HCT116 (cell line): ENCODE results near the gene ADGRA1. TPM values are rescaled to one million over a fixed set of nuclear protein-coding genes. Genes with fewer than 3 reads are reported as not detected.

ENCODE experiments used
- ATAC-seq: fragments of 200-7000 bp; cut with Tn5 transposase; 2 replicates; pipeline ENCODE4 v1.9.1; 2020; ENCODE audit warnings: mild to moderate bottlenecking, moderate library complexity
- BruUV-seq: library from RNA; stranded (reverse); fragments of 400-500 nt; replicated peaks from 2 replicates; lab custom pipeline; 2021; lab: Mats Ljungman, UMichigan
- CTCF ChIA-PET: fragments of 300-600 bp; sonication (Branson Sonifier 250); formaldehyde crosslinking; loops from one replicate; lab custom pipeline; 2021; ENCODE audit warnings: antibody characterized with exemption; lab: Charles Lee
- POLR2A ChIA-PET: fragments of 300-600, 350-600 bp; sonication (Branson Sonifier 250); formaldehyde crosslinking; loops from one replicate; lab custom pipeline; 2021; ENCODE audit warnings: antibody characterized with exemption; lab: Charles Lee
- RAD21 ChIA-PET, 2 experiments: fragments of 300-600 bp; sonication (Branson Sonifier 250); formaldehyde crosslinking; loops; one replicate each; lab custom pipeline; 2023; ENCODE audit warnings: low total read pairs in 2 of 2; ENCODE audit not compliant: uncharacterized antibody in 2 of 2, unreplicated experiment in 2 of 2, low non-redundant PET in 1 of 2; lab: Charles Lee
- DNase-seq: peaks from one replicate; pipeline ENCODE4 v3.0.0-alpha.2; 2010; ENCODE audit warnings: low read depth, low spot score
- H2AFZ ChIP-seq: fragments of 200-600 bp; shearing (Covaris generic), sonication (generic); 2 replicates; pipeline ENCODE4 v1.6.1; 2017; ENCODE audit warnings: low read depth, mixed run types, mixed read lengths, antibody characterized with exemption, low read length; ENCODE audit not compliant: poor library complexity, severe bottlenecking
- H3K27ac ChIP-seq: 2 replicates; pipeline ENCODE4 v1.5.1; 2012; ENCODE audit warnings: low read depth, low read length
- H3K27me3 ChIP-seq: fragments of 200-600 bp; sonication (generic); 2 replicates; pipeline ENCODE4 v1.6.1; 2016; ENCODE audit warnings: mixed run types, low read length, mixed read lengths; ENCODE audit not compliant: insufficient read depth
- H3K36me3 ChIP-seq, 2 experiments: fragments of 200-500 bp in 1 of 2; fragments of 200-600 bp in 1 of 2; sonication (Bioruptor generic) in 1 of 2; sonication (generic) in 1 of 2; 2 replicates each; pipeline versions ENCODE4 v1.5.1 to v1.6.1; 2014 to 2016; ENCODE audit warnings: low read length in 2 of 2, inconsistent platforms in 1 of 2, mixed read lengths in 1 of 2, mixed run types in 1 of 2; ENCODE audit not compliant: insufficient read depth in 2 of 2, control insufficient read depth in 1 of 2
- H3K4me1 ChIP-seq, 2 experiments: fragments of 200-600 bp in 1 of 2; sonication (generic) in 1 of 2; 2 replicates each; pipeline versions ENCODE4 v1.5.1 to v1.6.1; 2012 to 2017; ENCODE audit warnings: low read length in 2 of 2, inconsistent platforms in 1 of 2, mild to moderate bottlenecking in 1 of 2, mixed read lengths in 1 of 2, mixed run types in 1 of 2, moderate library complexity in 1 of 2; ENCODE audit not compliant: insufficient read depth in 2 of 2, control insufficient read depth in 1 of 2
- H3K4me2 ChIP-seq: fragments of 200-600 bp; sonication (generic); 2 replicates; pipeline ENCODE4 v1.6.1; 2017; ENCODE audit warnings: mixed run types, low read length, mixed read lengths
- H3K4me3 ChIP-seq, 2 experiments: fragments of 200-600 bp in 1 of 2; sonication (generic) in 1 of 2; replicated peaks in 1 of 2; 2 replicates each; pipeline ENCODE4 v1.5.1; 2011 to 2016; ENCODE audit warnings: low read length in 2 of 2, control low read depth in 1 of 2, low read depth in 1 of 2, mild to moderate bottlenecking in 1 of 2, mixed read lengths in 1 of 2, mixed run types in 1 of 2
- H3K79me2 ChIP-seq: fragments of 200-600 bp; sonication (generic); 2 replicates; pipeline ENCODE4 v1.6.1; 2017; ENCODE audit warnings: mild to moderate bottlenecking, mixed run types, low read length, moderate library complexity, mixed read lengths; ENCODE audit not compliant: insufficient read depth
- H3K9ac ChIP-seq: fragments of 200-600 bp; sonication (generic); 2 replicates; pipeline ENCODE4 v1.6.1; 2016; ENCODE audit warnings: low read length, mixed read lengths
- H3K9me2 ChIP-seq: fragments of 200-600 bp; sonication (generic), shearing (Covaris generic); 2 replicates; pipeline ENCODE4 v1.6.1; 2017; ENCODE audit warnings: mixed run types, mild to moderate bottlenecking, moderate library complexity; ENCODE audit not compliant: insufficient read depth
- H3K9me3 ChIP-seq, 2 experiments: fragments of 200-500 bp in 1 of 2; fragments of 200-600 bp in 1 of 2; sonication (Bioruptor generic) in 1 of 2; sonication (generic) in 1 of 2; 2 replicates each; pipeline ENCODE4 v1.6.1; 2014 to 2017; ENCODE audit warnings: low read length in 2 of 2, mixed read lengths in 2 of 2, inconsistent platforms in 1 of 2, low read depth in 1 of 2, mild to moderate bottlenecking in 1 of 2, mixed run types in 1 of 2, moderate library complexity in 1 of 2; ENCODE audit not compliant: control insufficient read depth in 1 of 2, insufficient read depth in 1 of 2
- H4K20me1 ChIP-seq: fragments of 200-600 bp; sonication (generic), shearing (Covaris generic); 2 replicates; pipeline ENCODE4 v1.6.1; 2017; ENCODE audit warnings: mixed run types, mild to moderate bottlenecking, moderate library complexity; ENCODE audit not compliant: insufficient read depth
- ATF3 ChIP-seq: IDR thresholded peaks from 2 replicates; pipeline ENCODE4 v1.6.1; 2012
- CEBPB ChIP-seq: IDR thresholded peaks from 2 replicates; pipeline ENCODE4 v1.6.1; 2012; ENCODE audit warnings: low read depth
- ELF1 ChIP-seq: IDR thresholded peaks from 2 replicates; pipeline ENCODE4 v1.6.1; 2012; ENCODE audit warnings: low read depth, borderline replicate concordance
- EZH2 ChIP-seq: fragments of 200-600 bp; sonication (generic); IDR thresholded peaks from 2 replicates; pipeline ENCODE4 v1.6.1; 2017; ENCODE audit warnings: antibody characterized with exemption, mixed run types
- EZH2phosphoT487 ChIP-seq: fragments of 200-600 bp; IDR thresholded peaks from 2 replicates; pipeline ENCODE4 v1.6.1; 2018; ENCODE audit warnings: antibody characterized with exemption, borderline replicate concordance
- SIN3A ChIP-seq: IDR thresholded peaks from 2 replicates; pipeline ENCODE4 v1.6.1; 2012; ENCODE audit warnings: low read depth
- SRF ChIP-seq: IDR thresholded peaks from 2 replicates; pipeline ENCODE4 v1.6.1; 2012; ENCODE audit warnings: low read depth
- TCF7L2 ChIP-seq: IDR thresholded peaks from 2 replicates; pipeline ENCODE4 v1.7.0; 2011; ENCODE audit warnings: borderline replicate concordance, inconsistent platforms; ENCODE audit not compliant: insufficient read depth, insufficient read length; ENCODE audit errors: extremely low read depth
- ZBTB33 ChIP-seq: IDR thresholded peaks from 2 replicates; pipeline ENCODE4 v1.6.1; 2011; ENCODE audit warnings: mild to moderate bottlenecking, low read length, moderate library complexity; ENCODE audit not compliant: insufficient replicate concordance; ENCODE audit errors: extremely low read depth
- intact Hi-C: fragments of 100-400 bp; cut with micrococcal nuclease; formaldehyde crosslinking; loops from 2 replicates; pipeline ENCODE4 v1.10.0; 2022
- total RNA-seq: library from RNA; stranded (reverse); gene quantifications from one replicate; pipeline ENCODE4 v1.2.1, GENCODE V29; 2021; ENCODE audit not compliant: unreplicated experiment

Gene ADGRA1
- total RNA-seq, 1 experiment from 2014 or later: not detected

- no peak overlapping the region for H3K9ac ChIP-seq
- BruUV-seq: no TSS peak
- TF ChIP-seq ZBTB33: no peak
- TF ChIP-seq CEBPB: no peak
- TF ChIP-seq EZH2phosphoT487: no peak
- no peak for TF ChIP-seq TCF7L2
- no peak for TF ChIP-seq SRF
- TF ChIP-seq EZH2: no peak
- TF ChIP-seq ELF1: no peak
- TF ChIP-seq ATF3: no peak
- no peak for TF ChIP-seq SIN3A
- no peaks in the 10 kb centered on the region for H4K20me1 ChIP-seq
- POLR2A ChIA-PET: no interaction called here
- intact Hi-C loops: no loop called here
- no peak overlapping the region for H3K4me2 ChIP-seq
- no peaks in the 10 kb centered on the region for H3K4me1 ChIP-seq
- no peaks in the 10 kb centered on the region for H3K79me2 ChIP-seq
- no peaks in the 10 kb centered on the region for H3K9me3 ChIP-seq
- CTCF ChIA-PET: no interaction called here
- H3K4me3 ChIP-seq: no peak overlapping the region
- ATAC-seq: no peak
- H3K9me2 ChIP-seq: no peaks in the 10 kb centered on the region
- no peaks in the 10 kb centered on the region for H3K36me3 ChIP-seq
- RAD21 ChIA-PET: no interaction called here
- no peaks in the 10 kb centered on the region for H3K27me3 ChIP-seq
- no peak for DNase-seq
- H2AFZ ChIP-seq: no peak overlapping the region
- H3K27ac ChIP-seq: no peak overlapping the region
Observed at GRCh38 chr10:133169173-133169947, 81.6 kb downstream of the ADGRA1 start.
